GM21576 (cell line): ENCODE data around the gene NOX5.

Experiments used
- ATAC-seq: cut with Tn5 transposase; IDR thresholded peaks from one replicate; pipeline ENCODE4 v1.9.1; 2021; ENCODE audit warnings: mild to moderate bottlenecking, moderate library complexity; ENCODE audit not compliant: unreplicated experiment

NOX5 gene

GRCh38 chr15:69016021-69016595, 1.6 kb downstream of the NOX5 start:
- ATAC-seq = no peak

- ATAC-seq = no peak
Measured at GRCh38 chr15:69017978-69018377, 3.5 kb downstream of the NOX5 start.

GRCh38 chr15:69018951-69019350, 4.5 kb downstream of the NOX5 start:
- no peak for ATAC-seq

GRCh38 chr15:69021895-69022294, 7.4 kb downstream of the NOX5 start:
- ATAC-seq = no peak

GRCh38 chr15:69025320-69025719, 10.8 kb downstream of the NOX5 start:
- no peak for ATAC-seq

- ATAC-seq = no peak
Measured at GRCh38 chr15:69026355-69026754, 11.9 kb downstream of the NOX5 start.

- ATAC-seq = no peak
Measured at GRCh38 chr15:69027976-69028518, 13.6 kb downstream of the NOX5 start.

- ATAC-seq = no peak
Measured at GRCh38 chr15:69031013-69032001, 16.8 kb downstream of the NOX5 start.

- no peak for ATAC-seq
Measured at GRCh38 chr15:69032031-69032430, 17.5 kb downstream of the NOX5 start.

GRCh38 chr15:69032703-69033373, 18.3 kb downstream of the NOX5 start:
- no peak for ATAC-seq

- no peak for ATAC-seq
Measured at GRCh38 chr15:69034352-69034751, 19.9 kb downstream of the NOX5 start.

- no peak for ATAC-seq
Measured at GRCh38 chr15:69035205-69035917, 20.9 kb downstream of the NOX5 start.

- ATAC-seq = no peak
Measured at GRCh38 chr15:69035918-69036258, 21.4 kb downstream of the NOX5 start.

- no peak for ATAC-seq
Measured at GRCh38 chr15:69036826-69037225, 22.3 kb downstream of the NOX5 start.

GRCh38 chr15:69037482-69037881, 23.0 kb downstream of the NOX5 start:
- ATAC-seq = no peak

GRCh38 chr15:69037977-69038376, 23.5 kb downstream of the NOX5 start:
- ATAC-seq = no peak

- ATAC-seq = no peak
Measured at GRCh38 chr15:69038508-69038907, 24.0 kb downstream of the NOX5 start.

GRCh38 chr15:69039516-69040225, 25.2 kb downstream of the NOX5 start:
- no peak for ATAC-seq

GRCh38 chr15:69042531-69042930, 28.0 kb downstream of the NOX5 start:
- ATAC-seq = no peak

- no peak for ATAC-seq
Measured at GRCh38 chr15:69045802-69046201, 31.3 kb downstream of the NOX5 start.
